Germinal center (tissue), 1 donor: Measurements from ENCODE around the gene ZNF358.

Experiments used
- DNase-seq: peaks from one replicate; pipeline ENCODE4 v3.0.0; 2012; ENCODE audit warnings: mixed read lengths, low spot score

Gene ZNF358

DNA sequence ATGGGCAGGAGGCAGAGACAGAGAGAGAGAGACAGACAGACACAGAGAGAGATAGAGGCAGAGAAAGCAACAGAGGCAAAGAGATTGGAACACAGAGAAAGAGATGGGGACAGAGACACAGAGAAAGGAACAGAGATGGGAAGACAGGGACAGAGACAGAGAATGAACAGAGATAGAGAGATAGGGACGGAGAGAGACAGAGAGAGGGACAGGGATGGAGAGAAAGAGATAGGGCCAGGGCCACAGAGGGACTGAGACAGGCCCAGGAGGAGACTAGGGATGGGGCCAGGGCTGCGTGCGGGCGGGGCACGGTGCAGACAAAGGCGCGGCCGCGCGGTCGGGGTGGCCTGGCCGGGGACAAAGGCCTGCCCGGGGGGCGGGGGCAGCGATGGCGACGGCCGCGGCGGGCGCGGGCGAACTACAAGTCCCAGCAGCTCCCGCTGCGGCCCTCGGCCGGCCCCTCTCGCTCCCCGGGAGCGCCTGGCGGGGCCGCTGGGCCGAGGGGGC lies at the start of gene ZNF358:
TSS of gene ZNF358 (plus strand) at position 459 of the 507 bp plus-strand sequence. CDS start 3,140 bp downstream, outside the sequence.
- DNase-seq, result peak; percentile 46

DNA sequence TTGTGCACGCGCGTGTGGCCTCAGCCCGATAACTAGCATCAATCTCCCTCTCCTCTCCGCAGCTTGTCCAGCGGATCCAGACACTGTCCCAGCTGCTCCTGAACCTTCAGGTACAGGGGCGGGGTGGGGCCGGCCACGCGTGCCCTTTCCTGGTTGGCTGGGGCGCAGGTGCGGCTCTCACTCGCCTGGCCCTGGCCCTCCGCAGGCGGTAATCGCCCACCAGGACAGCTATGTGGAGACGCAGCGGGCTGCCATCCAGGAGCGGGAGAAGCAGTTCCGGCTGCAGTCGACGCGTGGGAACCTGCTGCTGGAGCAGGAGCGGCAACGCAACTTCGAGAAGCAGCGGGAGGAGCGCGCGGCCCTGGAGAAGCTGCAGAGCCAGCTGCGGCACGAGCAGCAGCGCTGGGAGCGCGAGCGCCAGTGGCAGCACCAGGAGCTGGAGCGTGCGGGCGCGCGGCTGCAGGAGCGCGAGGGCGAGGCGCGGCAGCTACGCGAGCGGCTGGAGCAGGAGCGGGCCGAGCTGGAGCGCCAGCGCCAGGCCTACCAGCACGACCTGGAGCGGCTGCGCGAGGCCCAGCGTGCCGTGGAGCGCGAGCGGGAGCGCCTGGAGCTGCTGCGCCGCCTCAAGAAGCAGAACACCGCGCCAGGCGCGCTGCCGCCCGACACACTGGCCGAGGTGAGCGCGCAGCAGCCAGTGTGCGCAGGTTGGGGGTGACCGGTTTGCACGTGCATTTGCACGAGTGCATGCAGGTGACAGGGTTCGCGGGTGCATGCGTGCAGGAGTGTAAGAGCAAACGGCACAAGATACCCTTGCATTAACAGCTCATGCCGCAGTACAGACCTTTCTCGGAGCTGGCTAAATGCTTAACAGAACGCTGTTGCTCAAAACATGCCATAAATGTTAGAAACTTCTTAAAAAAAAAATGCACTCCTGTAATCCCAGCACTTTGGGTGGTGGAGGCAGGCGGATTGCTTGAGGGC lies 48.6 kb upstream of the ZNF358 start:
- no peak for DNase-seq

DNA sequence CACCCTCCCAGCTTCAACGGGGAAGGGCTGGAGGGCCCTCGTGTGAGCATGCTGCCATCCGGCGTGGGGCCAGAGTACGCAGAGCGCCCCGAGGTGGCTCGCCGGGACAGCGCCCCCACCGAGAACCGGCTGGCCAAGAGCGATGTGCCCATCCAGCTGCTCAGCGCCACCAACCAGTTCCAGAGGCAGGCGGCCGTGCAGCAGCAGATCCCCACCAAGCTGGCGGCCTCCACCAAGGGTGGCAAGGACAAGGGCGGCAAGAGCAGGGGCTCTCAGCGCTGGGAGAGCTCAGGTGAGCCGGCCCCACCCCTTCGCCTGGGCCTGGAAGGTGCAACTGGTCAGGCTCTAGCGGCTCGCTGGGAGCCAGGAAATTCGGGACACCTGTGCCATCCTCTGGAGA lies 47.1 kb upstream of the ZNF358 start:
- DNase-seq, result no peak

DNA sequence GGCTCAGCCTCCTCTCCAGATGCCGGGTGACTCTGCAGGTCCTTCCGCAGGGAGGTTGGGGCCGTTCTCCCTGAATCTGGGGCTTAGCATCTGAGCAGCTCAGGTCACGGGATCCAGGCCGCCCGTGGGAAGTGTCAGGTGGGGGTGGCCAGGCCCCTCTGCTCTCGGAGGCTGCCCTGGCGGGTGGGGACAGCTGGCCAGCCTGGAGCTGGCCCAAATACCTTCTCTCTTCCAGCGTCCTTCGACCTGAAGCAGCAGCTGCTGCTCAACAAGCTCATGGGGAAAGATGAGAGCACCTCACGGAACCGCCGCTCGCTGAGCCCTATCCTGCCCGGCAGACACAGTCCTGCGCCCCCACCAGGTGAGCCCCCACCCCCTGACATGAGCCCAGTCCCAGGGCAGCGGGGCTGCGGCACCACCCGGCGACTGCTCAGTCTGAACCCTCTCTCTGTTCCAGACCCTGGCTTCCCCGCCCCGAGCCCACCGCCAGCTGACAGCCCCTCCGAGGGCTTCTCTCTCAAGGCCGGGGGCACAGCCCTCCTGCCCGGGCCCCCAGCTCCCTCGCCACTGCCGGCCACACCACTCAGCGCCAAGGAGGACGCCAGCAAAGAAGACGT lies 46.1 kb upstream of the ZNF358 start:
- DNase-seq, result no peak

DNA sequence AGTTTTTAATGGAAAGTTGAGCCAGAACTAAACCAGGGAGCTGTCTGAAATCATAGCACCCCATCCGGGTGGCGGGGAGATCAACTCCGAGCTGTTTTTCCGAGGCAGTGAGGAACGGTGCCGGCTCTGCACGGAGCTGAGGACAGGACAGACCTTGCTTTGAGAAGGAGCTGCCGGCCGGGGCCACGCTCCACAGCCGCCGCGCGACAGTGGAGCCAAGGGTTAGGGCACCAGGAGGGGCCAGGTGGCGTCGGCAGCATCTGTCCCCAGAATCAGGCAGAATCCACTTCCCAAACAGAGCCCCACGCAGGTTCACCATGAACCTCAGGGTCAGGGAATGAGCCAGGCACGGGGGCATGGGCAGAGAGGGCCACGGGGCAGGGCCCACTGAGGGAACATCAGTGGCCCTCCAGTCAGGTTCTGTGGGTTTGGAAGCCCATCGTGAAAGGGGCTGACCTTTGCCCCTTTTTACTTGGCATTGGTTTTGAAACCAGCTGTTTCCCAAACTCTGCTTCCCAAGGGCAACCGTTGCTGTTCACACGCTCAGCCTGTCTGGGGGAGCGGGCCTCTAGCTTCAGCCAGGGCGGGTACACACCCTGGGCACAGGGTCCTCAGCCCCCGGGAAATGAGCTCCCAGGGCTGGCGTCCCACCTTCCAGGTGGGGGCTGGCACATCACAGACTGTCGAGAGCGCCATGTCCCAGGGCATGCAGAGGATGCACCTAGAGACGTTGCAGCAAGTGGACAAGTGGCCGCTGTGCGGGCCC lies 45.2 kb upstream of the ZNF358 start:
- DNase-seq, result no peak

DNA sequence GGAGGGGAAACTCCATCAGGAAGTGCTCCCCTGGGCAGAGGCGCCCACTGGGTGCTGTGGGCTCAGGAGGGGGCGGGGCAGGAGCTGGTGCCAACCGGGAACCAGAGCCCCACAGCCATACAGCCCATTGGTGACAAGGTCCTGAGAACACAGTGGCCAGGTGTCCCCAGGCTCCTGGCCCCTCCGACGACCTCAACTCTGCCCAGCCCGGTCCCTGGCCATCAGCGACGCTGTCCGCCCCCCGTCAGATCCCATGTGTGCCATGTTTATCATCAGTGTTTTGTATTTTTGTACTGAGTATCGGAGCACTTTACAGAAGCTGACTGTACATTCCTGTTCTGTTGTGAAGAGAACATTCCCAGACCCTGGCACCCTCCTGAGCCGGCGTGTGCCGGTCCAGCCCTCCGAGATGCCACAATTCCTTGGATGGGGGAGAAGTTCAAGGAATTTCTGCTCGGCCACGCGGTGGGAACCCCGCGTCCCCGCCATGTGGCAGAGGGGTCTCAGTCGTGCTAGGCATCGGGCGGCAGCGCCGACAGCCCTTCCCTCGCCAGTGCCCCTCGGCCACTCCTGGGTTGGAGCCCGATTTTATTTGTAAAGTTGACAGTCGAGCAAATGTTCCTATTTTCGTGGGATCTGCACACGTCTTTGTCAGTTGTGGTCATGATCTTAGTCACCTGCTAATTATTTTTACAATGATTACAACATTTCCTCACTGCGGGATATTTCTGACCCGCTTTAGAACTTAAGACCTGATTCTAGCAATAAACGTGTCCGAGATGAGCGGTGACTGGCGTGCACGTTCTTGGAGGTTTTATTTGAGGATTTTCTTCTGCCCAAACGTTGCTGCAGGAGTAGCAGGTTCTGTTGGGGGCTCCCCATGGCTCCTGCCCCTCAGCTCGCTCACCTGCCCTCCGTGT lies 43.9 kb upstream of the ZNF358 start:
- DNase-seq, result no peak

DNA sequence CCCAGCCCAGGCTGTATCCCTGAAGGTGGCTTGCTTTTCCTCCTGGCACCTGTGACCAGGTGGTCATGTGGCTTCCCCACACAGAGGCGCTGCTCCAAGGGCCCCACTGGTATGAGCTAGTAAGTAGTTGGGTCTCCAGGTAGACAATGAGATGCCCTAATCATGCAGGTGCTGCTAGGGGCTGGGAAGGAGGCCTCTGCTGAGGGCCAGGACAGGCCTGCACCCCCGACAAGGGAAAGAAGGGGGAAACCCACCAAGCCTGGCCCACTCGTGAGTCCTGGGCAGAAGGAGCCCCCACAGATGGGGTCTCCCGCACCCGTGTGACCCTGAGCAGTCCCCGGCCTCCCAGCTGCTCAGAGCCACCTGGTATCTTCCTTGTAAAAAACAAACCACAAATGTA lies 40.2 kb upstream of the ZNF358 start:
- no peak for DNase-seq

DNA sequence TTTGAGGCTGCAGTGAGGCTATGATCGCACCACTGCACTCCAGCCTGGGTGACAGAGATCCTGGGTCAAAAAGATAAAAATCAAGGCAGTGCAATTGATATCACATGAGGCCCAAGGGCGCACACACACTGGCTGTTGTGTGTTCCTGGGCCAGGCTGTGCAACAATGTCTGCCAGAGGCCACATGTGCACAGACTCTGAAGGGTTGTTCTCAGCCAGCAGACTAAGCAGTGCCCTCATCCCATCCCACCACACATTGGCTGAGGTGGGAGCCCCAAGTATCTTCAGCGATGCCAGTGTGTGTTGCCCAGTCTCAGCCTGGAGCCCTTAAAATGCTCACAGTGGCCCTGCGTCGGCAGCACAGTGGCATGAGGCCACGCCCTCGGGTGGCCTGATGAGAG lies 39.7 kb upstream of the ZNF358 start:
- DNase-seq, result no peak

DNA sequence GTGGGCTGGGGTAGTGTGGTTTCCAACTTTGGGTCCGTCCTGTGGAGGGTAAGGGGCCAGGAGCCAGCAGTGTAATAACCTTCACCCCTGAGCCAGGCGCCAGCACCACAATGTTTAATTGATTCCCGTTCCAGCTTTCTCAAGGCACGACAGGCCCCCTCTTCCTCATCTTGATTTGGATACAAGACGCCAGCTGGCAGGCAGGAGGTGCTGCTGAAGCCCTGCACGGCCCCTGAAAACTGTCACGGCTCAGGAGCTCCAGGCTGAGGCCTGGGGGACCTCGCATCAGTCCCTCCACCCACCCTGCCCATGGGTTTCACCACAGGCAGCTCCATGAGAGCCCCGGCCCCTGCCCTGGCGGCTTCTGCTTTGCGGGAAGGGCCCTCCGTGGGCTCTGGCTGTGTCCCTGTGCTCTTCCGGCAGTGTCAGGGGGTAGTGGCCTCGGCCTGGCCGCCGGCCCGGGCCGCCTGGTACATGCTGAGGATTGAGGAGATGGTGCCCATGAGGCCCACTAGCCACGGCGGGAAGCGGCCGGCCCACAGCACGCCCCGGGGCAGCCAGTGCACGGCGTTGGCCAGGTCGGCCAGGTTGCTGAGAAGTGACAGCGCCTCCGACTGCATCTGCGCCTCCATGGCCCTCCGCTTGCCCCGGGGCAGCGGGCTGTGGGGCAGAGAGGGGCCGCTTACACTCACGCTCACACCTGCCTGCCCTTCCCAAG lies 39.0 kb upstream of the ZNF358 start:
- no peak for DNase-seq

DNA sequence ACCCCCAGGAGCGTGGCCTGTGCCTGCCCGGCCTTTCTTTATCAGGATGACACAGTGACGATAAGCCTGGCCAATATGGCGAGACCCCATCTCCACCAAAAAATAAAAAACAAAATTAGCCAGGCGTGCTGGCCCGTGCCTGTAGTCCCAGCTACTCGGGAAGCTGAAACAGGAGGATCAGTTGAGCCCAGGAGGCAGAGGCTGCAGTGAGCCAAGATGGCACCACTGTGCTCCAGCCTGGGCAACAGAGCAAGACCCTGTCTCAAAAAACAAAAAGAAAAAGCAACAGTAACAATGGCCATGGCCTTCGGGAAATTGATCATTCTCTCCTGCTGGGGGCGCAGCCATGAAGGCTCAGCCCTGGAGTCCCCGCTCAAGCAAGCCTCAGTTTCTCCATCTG lies 38.1 kb upstream of the ZNF358 start:
- no peak for DNase-seq

DNA sequence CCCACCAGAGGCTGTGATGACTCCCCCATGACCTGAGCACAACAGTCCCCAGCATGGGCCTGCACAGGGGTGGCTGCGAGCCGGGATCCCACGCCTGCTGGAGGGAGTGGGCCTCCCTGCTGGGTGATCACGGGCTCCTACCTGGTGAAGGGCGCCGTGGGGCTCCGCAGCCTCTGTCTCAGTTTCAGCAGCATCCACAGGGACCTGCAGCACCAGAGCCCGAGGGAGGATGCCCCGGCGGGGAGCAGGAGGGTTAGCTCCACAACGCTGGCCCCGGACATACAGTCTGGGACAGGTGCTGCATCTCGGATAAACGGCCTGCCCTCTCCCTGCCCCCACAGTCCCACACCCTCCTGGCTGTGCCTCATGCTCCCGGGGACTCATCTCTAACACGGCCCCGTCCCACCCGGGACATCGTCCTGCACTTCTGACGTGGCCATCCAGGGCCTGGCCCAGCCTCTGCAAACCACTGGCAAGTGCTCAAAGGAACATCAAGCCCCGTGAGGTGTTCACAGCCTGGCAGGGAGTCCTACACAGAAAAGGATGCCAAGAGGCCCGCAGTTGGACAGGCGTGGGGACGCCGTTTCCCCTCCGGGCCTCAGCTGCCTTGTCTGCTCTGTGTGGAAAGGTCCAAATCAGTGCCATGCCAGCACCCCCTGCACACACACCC lies 37.6 kb upstream of the ZNF358 start:
- no peak for DNase-seq

DNA sequence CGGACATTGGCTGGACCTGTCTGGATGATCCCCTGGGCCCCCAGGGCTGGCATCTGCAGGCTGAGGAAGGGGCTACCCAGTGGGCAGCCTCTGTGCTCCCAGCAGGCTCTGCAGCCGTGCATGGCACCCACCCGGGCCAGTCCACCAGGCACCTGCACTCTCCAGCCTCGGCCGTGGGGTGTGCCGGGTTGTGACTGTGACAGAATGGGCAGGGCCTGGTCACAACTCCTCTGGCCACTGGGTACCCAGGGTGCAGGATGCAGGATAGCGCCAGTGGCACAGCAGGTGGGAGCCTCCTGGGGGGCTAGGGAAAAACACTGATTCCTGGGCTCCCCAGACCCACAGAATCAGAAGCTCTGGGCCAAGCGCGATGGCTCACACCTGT lies 37.1 kb upstream of the ZNF358 start:
- no peak for DNase-seq

DNA sequence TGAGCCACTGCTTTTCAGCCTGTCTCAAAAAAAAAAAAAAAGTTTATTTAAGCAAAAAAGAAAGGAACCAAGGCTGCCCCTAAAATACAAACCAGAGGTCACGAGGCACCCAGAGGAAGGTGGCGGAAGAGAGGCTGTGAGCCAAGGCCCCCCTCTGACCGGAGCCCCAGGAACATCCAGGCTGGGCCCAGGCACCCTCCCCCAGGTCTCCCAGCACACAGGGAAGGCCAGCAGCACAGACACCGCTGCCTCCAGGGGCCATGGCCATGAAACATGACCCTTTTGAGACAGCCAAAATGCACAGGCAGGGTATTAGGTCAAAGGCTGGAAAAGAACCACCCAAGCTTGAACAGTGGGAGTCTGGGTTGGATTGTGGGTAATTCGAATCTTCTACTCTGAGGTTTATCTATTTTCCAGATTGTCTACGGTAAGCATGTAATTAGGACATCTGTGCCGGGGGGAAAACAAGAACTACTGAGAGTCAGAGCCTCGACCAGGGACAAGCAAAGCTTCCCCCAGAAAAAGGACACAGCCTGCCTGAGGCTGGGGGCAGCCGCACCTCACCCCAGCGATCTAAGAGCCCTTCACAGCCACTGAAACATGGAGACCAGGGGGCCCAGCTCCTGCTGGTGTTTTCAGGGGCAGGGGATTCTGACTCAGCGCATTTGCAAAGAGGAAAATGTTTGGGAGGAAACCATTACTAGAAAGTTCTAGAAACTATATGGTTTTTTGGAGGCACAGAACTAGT lies 35.5 kb upstream of the ZNF358 start:
- DNase-seq, result no peak

DNA sequence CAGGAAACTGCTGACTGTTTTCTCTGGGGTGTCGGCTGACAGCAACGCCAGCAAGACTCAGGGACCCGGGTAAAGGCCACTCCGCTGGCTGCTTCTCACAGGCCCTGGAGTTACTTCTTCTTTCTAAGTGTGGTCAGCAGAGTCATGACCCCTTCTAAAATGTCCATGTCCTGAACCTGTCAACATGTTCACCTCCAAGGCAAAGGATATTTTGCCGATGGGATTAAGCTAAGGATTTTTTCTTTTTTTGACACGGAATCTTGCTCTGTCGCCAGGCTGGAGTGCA lies 35.0 kb upstream of the ZNF358 start:
- DNase-seq, result no peak

DNA sequence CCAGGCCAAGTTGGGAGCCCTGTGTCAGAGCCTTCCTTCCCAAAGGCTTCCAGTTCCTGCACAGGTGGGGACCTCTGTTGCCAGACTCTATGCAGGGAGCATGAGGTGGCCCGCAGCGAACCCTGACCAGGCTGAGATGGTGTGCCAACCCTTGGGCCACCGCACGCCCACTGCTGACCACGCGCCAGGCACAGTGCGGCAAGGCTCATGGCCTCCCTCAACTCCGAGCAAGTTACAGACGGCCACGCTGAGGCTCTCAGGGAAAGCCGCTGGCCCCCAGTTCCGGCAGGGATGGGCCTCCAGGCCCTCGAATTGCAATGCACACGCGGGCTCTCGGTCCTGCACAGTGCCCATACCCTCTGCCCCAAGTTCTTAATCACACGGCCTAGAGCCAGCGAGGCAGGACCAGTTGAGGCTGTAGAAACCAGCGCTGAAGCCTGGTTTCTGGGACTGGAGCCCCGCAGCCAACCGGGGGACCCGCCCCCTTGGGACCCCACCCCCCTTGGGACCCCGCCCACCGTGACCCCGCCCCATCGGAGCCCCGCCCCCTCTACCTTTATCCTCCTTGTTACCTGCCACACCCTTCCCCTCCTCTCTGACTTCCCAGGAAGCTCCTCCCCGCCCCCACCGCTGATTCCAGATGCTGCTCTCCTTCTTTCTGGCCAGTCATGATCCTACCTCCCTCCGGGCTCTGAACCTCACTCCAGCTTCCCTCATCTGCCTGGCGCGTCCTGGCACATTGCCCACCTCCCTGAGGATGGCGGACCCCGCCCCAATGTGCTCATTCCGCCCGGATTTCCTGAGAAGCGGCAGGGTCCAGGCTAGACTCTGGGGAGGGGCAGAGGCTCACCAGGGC lies 33.1 kb upstream of the ZNF358 start:
- no peak for DNase-seq

DNA sequence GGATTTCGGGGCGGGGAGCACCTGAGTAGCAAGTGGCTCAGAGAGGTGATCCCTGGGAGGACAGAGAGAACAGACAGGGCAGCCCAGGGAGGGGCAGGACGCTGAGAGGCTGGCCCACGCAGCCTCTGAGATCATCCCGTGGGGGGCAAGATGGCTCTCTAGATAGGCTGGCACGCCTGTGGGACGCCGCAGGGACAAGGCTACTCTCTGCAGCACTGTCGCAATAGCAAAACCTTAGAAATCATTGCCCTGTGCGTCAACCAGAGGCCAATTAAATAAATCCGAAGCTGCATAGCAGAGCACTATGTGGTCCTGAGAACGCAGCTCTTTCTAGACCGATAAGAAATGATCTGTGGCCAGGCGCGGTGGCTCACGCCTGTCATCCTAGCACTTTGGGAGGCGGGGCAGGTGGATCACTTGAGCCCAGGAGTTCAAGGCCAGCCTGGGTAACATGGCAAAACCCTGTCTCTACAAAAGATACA lies 32.1 kb upstream of the ZNF358 start:
- DNase-seq, result no peak

DNA sequence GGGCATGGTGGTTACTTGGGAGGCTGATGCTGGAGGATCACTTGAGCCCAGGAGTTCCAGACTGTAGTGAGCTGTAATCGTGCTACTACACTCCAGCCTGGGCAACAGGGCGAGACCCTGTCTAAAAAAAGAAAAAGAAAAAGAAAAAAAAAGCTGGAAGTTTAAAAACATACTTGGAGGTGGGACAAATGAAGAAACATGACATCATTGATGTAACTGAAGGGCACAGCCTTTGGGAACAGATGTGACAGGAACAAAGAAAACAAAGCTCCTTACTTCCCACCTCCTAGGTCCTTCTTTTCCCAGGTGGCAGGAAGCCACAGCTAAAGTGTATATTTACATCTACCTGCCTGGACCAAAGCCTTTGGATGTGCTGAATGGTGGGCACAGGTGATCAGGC lies 29.0 kb upstream of the ZNF358 start:
- DNase-seq, result no peak

DNA sequence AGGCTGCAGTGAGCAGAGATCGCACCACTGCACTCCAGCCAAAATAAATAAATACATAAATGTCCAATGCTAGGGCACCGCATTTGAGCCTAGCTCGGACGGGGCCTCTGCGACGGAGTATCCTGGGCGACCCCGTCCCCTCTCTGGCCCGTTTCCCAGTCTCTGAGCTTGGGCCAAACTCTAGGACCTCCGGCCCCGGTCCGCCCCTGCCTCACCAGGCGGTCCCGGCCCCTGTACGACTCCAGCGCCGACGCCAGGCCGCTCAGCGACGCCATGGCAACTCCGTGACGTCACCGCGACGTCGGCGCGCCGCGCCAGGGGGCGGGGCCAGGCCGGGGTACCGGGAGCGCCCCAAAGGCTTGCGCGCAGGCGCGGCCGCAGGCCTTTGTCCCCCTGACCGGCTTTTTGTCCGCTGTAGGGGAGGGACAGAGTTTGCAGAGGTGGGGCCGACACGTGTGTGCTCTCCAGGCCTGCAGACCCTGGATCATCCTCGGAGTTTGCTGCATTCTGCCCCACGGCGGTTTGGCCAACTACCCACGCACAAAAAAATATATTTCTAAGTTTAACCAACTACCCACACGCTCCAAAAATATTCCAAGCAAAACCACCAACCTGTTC lies 27.1 kb upstream of the ZNF358 start, which contains the start of gene PEX11G:
TSS of gene PEX11G (minus strand) at position 300 of the 618 bp plus-strand sequence. CDS start at position 275, 25 bp downstream.
- peak; percentile 98 for DNase-seq
